K562 (cell line): Measurements from ENCODE around the gene KRAS. TPM values are rescaled to one million over a fixed set of nuclear protein-coding genes. Genes with fewer than 3 reads are reported as not detected.

Source experiments
- ATAC-seq: fragments of 200-7000 bp; cut with Tn5 transposase; 3 replicates; pipeline ENCODE4 v1.9.1; 2020; ENCODE audit warnings: moderate library complexity
- BruUV-seq: library from RNA; stranded (reverse); fragments of 400-500 nt; replicated peaks from 2 replicates; lab custom pipeline; 2021; lab: Mats Ljungman, UMichigan
- CTCF ChIA-PET: fragments of 300-600 bp; formaldehyde crosslinking; extraction: SDS; loops from one replicate; lab custom pipeline; 2021; ENCODE audit warnings: low intra/inter-chr PET ratio; lab: Yijun Ruan, JAX
- POLR2A ChIA-PET: fragments of 300-600, 350-650 bp; sonication (Branson Sonifier 250); formaldehyde crosslinking; extraction: SDS; loops from one replicate; lab custom pipeline; 2021; ENCODE audit warnings: antibody characterized with exemption, inconsistent platforms; lab: Yijun Ruan, JAX
- DNase-seq, 4 experiments: peaks; one replicate each; pipeline versions ENCODE4 v3.0.0 to v3.0.0-alpha.2; 2011 to 2018; ENCODE audit warnings: low spot score in 3 of 4, mixed read lengths in 3 of 4; ENCODE audit errors: extremely low read depth in 1 of 4
- FAIRE-seq: peaks from 2 replicates; lab custom pipeline; 2011; peaks lifted over from hg19 to GRCh38; lab: Jason Lieb, UNC
- H2AFZ ChIP-seq: 2 replicates; pipeline ENCODE4 v1.6.0; 2011; ENCODE audit warnings: low read depth, low read length, control low read depth, inconsistent platforms
- H3K27ac ChIP-seq: fragments of 200-600 bp; 3 replicates; pipeline ENCODE4 v1.8.0; 2011; ENCODE audit warnings: low read depth, mild to moderate bottlenecking, control low read depth, inconsistent platforms, low read length, moderate library complexity, mixed read lengths; ENCODE audit errors: extremely low read depth
- H3K27me3 ChIP-seq, 2 experiments: fragments of 300-600 bp in 1 of 2; 2 replicates in 1 of 2; 3 replicates in 1 of 2; pipeline versions ENCODE4 v1.6.0 to v1.8.0; 2011; ENCODE audit warnings: inconsistent platforms in 2 of 2, low read length in 2 of 2, mild to moderate bottlenecking in 1 of 2, mixed read lengths in 1 of 2, moderate library complexity in 1 of 2; ENCODE audit not compliant: control insufficient read depth in 2 of 2, insufficient read depth in 2 of 2
- H3K36me3 ChIP-seq: fragments of 300-600 bp; 3 replicates; pipeline ENCODE4 v1.8.0; 2011; ENCODE audit warnings: mild to moderate bottlenecking, low read length, inconsistent platforms; ENCODE audit not compliant: control insufficient read depth, insufficient read depth
- H3K4me1 ChIP-seq, 2 experiments: fragments of 200-600 bp in 1 of 2; replicated peaks in 1 of 2; 2 replicates in 1 of 2; 3 replicates in 1 of 2; pipeline versions ENCODE4 v1.5.1 to v1.8.0; 2011; ENCODE audit warnings: inconsistent platforms in 2 of 2, low read length in 2 of 2, mild to moderate bottlenecking in 1 of 2, mixed read lengths in 1 of 2, moderate library complexity in 1 of 2; ENCODE audit not compliant: control insufficient read depth in 2 of 2, insufficient read depth in 2 of 2
- H3K4me2 ChIP-seq: 2 replicates; pipeline ENCODE4 v1.6.1; 2011; ENCODE audit warnings: low read length, control low read depth, inconsistent platforms, mixed read lengths; ENCODE audit not compliant: insufficient read depth
- H3K4me3 ChIP-seq: fragments of 200-600 bp; sonication (generic), shearing (Covaris generic); 2 replicates; pipeline ENCODE4 v1.5.1; 2016; ENCODE audit warnings: control low read depth, inconsistent platforms
- H3K79me2 ChIP-seq: fragments of 200-600 bp; 3 replicates; pipeline ENCODE4 v1.8.0; 2011; ENCODE audit warnings: low read length, inconsistent platforms; ENCODE audit not compliant: control insufficient read depth, insufficient read depth
- H3K9ac ChIP-seq, 2 experiments: 2 replicates each; pipeline versions ENCODE4 v1.6.0 to v1.6.1; 2011; ENCODE audit warnings: low read depth in 2 of 2, low read length in 2 of 2, control low read depth in 1 of 2, inconsistent platforms in 1 of 2, mild to moderate bottlenecking in 1 of 2, mixed read lengths in 1 of 2; ENCODE audit not compliant: insufficient read depth in 1 of 2
- H3K9me1 ChIP-seq: one replicate; pipeline ENCODE4 v1.6.0; 2011; ENCODE audit warnings: inconsistent platforms, mild to moderate bottlenecking, low read length, moderate library complexity; ENCODE audit not compliant: control insufficient read depth, insufficient read depth
- H3K9me3 ChIP-seq: replicated peaks from 2 replicates; pipeline ENCODE4 v1.5.1; 2011; ENCODE audit warnings: low read depth, low read length, inconsistent platforms; ENCODE audit not compliant: control insufficient read depth, insufficient read depth
- H4K20me1 ChIP-seq: replicated peaks from 2 replicates; pipeline ENCODE4 v1.6.1; 2011; ENCODE audit warnings: low read length, inconsistent platforms, mixed read lengths; ENCODE audit not compliant: control insufficient read depth, insufficient read depth
- DIDO1 ChIP-seq: fragments of 450-650 bp; IDR thresholded peaks from 2 replicates; pipeline ENCODE4 v1.6.1; 2016; ENCODE audit warnings: low read depth, missing biosample characterization, missing genetic modification characterization
- ERF ChIP-seq: fragments of 450-650 bp; formaldehyde crosslinking; IDR thresholded peaks from 2 replicates; pipeline ENCODE4 v1.4.0; 2020; ENCODE audit warnings: mild to moderate bottlenecking, mixed read lengths
- GMEB1 ChIP-seq: fragments of 250-450 bp; sonication (Bioruptor Pico); IDR thresholded peaks from 2 replicates; pipeline ENCODE4 v1.4.0; 2020; ENCODE audit warnings: mild to moderate bottlenecking
- JUND ChIP-seq, 2 experiments: IDR thresholded peaks; 2 replicates in 1 of 2; 3 replicates in 1 of 2; pipeline ENCODE4 v1.6.1; 2011; ENCODE audit warnings: borderline replicate concordance in 2 of 2, low read depth in 2 of 2, low read length in 2 of 2, improper control_type of control experiment in 1 of 2, missing biosample characterization in 1 of 2, missing genetic modification characterization in 1 of 2, missing genetic modification reagents in 1 of 2
- LCOR ChIP-seq: sonication (generic); formaldehyde crosslinking; IDR thresholded peaks from 2 replicates; pipeline ENCODE4 v1.8.0; 2022; ENCODE audit warnings: mild to moderate bottlenecking, missing genetic modification reagents
- MCM3 ChIP-seq: fragments of 450-650 bp; IDR thresholded peaks from 2 replicates; pipeline ENCODE4 v1.6.1; 2016
- MTA1 ChIP-seq: fragments of 450-650 bp; IDR thresholded peaks from 2 replicates; pipeline ENCODE4 v1.6.1; 2017; ENCODE audit warnings: borderline replicate concordance
- RBFOX2 ChIP-seq: fragments of 200-400 bp; formaldehyde crosslinking; IDR thresholded peaks from 2 replicates; pipeline ENCODE4 v1.6.1; 2017; ENCODE audit warnings: low read depth, mild to moderate bottlenecking, low read length, moderate library complexity
- TAL1 ChIP-seq: fragments of 450-650 bp; IDR thresholded peaks from 2 replicates; pipeline ENCODE4 v1.6.1; 2016; ENCODE audit warnings: mild to moderate bottlenecking
- ZNF507 ChIP-seq: conservative IDR thresholded peaks from 2 replicates; pipeline ENCODE4 v1.6.1; 2017; ENCODE audit warnings: missing genetic modification characterization, missing compliant biosample characterization
- WGBS: fragments of 100-300 bp; shearing (Covaris generic); methylation state at CpG from one replicate; pipeline ENCODE4 v1.1.6; 2016; ENCODE audit warnings: low coverage, mixed read lengths; ENCODE audit not compliant: insufficient coverage; ENCODE audit errors: missing lambda C conversion rate; 5-methylcytosine and 5-hydroxymethylcytosine counted together
- in situ Hi-C: fragments of 300-500 bp; cut with MboI; formaldehyde crosslinking; loops from 4 replicates; pipeline ENCODE4 v1.15.0; 2018; ENCODE audit warnings: inconsistent platforms, mixed read lengths
- intact Hi-C: fragments of 100-400 bp; cut with micrococcal nuclease; formaldehyde crosslinking; loops from 2 replicates; pipeline ENCODE4 v1.14.2; 2022
- polyA plus RNA-seq, 8 experiments: library from polyadenylated mRNA; depleted of rRNA in 4 of 8; stranded (reverse) in 5 of 8; unstranded in 3 of 8; fragments of >200 nt; fragmentation: Nextera tagmentation in 2 of 8; fragmentation: Illumina TruSeq in 1 of 8; extraction: Ambion mirVana in 2 of 8; extraction: Trizol in 1 of 8; gene quantifications; 2 replicates each; pipeline versions ENCODE4 v1.2.1 to v1.2.3, GENCODE V29; 2011 to 2014; ENCODE audit warnings: inconsistent platforms in 1 of 8, missing spikeins in 1 of 8
- total RNA-seq, 7 experiments: library from RNA; depleted of rRNA in 6 of 7; stranded (reverse); fragments of >200 nt in 6 of 7; fragmentation: Illumina TruSeq in 2 of 7; extraction: Trizol in 2 of 7; gene quantifications; 2 replicates each; pipeline versions ENCODE4 v1.2.1 to v1.2.3, GENCODE V29; 2011 to 2021; ENCODE audit warnings: low replicate concordance in 1 of 7

KRAS gene
- total and polyA plus RNA-seq, 9 of the 15 experiments (the other 6 are each of a cell fraction or from before 2014, with no cell fraction given): 7.2 to 21.2 (median 12.7) TPM

GRCh38 chr12:25202137-25202536 is 48.6 kb downstream of the KRAS start:
- no peak overlapping the region; a peak in 1 of 4 replicates for H3K9ac ChIP-seq
- H3K27ac ChIP-seq: no peak overlapping the region
- BruUV-seq: no TSS peak
- DNase-seq (no peak), FAIRE-seq (no peak), ATAC-seq (no peak)
- H3K4me1 ChIP-seq: no peaks in the 10 kb centered on the region
- no peak overlapping the region for H3K4me3 ChIP-seq
- H3K9me3 ChIP-seq: no peaks in the 10 kb centered on the region
- no peak for TF ChIP-seq TAL1
- no peak for TF ChIP-seq ZNF507 (tag)
- no peak for TF ChIP-seq RBFOX2
- no peak for TF ChIP-seq LCOR (CRISPR knock-in tag)
- TF ChIP-seq MCM3: no peak
- TF ChIP-seq ERF (CRISPR knock-in tag): no peak
- no peak for TF ChIP-seq JUND (IDR thresholded peaks at IDR 0.05; ENCODE audit: borderline replicate concordance, low read depth, low read length)
- no peak for TF ChIP-seq JUND (tag; IDR thresholded peaks at IDR 0.05; ENCODE audit: borderline replicate concordance, low read depth, low read length)
- no peak for TF ChIP-seq GMEB1
- TF ChIP-seq MTA1: no peak
- TF ChIP-seq DIDO1 (tag): no peak
- H3K4me2 ChIP-seq: no peak overlapping the region
- CTCF ChIA-PET: no interaction called here
- peaks cover 16% of the 10 kb centered on the region for H3K36me3 ChIP-seq
- no peaks in the 10 kb centered on the region for H4K20me1 ChIP-seq
- in situ Hi-C loops (no loop called here), intact Hi-C loops (no loop called here)
- H3K27me3 ChIP-seq: no peaks in the 10 kb centered on the region
- WGBS: 79% methylated on average over 2 of the region's 2 CpGs
- POLR2A ChIA-PET: interaction anchor here (1.5 kb wide), 1 partner anchor 11 kb away, joined by 3 read pairs; no protein-coding TSS in a partner anchor
- no peaks in the 10 kb centered on the region for H3K79me2 ChIP-seq
- H2AFZ ChIP-seq: no peak overlapping the region
- no peaks in the 10 kb centered on the region for H3K9me1 ChIP-seq
